Pulmonary artery endothelial cell (primary cell): Measurements from ENCODE around the gene ENTREP3. TPM values are rescaled to one million over a fixed set of nuclear protein-coding genes. Genes with fewer than 3 reads are reported as not detected.

ENCODE experiments used
- DNase-seq: peaks from one replicate; pipeline ENCODE4 v3.0.0-alpha.2; 2011; ENCODE audit warnings: low read depth, low spot score
- total RNA-seq: library from RNA; depleted of rRNA; stranded (reverse); fragments of >200 nt; gene quantifications from 2 replicates; pipeline ENCODE4 v1.2.3, GENCODE V29; 2014

The ENTREP3 gene
- total RNA-seq, 1 donor from 2014 or later, result 4.9 TPM

DNA sequence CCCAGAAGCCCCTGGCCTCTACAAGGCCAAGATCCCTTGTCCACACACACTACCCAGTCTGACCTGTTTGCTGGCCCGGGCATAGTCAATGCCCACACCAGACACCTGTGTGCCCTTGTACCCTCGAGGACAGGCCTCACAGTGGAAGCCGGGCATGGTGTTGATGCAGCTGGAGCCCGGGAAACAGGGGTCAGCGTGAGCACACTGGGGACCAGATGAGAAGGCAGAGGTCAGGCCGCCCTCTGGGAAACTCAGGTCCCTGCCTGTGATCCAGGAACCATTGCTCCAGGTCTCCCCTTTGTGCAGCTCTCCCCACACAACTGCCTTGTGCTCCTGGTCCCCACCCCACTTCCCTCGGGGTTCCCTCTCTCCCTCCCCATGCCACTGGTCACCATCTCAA lies 53.1 kb downstream of the ENTREP3 start:
- DNase-seq, result no peak

DNA sequence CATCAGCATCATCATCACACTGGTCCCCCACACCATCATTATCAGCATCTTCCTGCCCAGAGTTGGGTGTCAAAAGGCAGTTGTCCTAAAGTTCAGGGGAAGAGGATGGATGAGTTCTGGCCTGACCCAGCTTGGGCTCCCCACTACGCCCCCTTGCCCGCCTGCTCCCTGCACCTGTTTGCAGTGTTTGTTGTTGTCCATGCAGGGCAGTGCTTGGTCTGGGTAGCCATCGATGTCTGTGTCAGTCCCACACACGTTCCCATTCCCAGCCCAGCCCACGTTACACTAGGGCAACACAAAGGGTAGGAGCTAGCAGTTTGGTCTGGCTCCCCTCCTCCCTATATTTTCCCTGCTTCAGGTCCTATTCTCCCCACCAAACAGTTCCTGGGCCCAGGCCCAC lies 54.4 kb downstream of the ENTREP3 start:
- no peak for DNase-seq

DNA sequence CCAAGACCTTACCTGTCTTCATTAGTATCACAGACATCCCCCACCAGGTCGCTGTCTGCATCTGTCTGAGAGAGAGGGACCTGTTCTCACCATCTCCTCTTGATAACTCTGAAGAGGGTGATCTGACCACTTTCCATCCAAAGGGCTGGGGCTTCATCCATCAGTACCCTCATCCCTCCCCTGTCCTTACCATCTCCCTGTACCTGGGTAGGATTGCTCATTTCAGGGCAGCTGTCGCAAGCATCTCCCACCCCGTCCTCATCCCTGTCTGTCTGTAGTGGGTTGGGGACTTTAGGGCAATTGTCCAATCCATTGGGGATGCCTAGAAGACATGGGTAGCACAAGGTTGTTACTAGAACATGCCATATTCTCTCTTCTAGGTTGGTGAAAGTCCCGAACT lies 55.5 kb downstream of the ENTREP3 start:
- no peak for DNase-seq

DNA sequence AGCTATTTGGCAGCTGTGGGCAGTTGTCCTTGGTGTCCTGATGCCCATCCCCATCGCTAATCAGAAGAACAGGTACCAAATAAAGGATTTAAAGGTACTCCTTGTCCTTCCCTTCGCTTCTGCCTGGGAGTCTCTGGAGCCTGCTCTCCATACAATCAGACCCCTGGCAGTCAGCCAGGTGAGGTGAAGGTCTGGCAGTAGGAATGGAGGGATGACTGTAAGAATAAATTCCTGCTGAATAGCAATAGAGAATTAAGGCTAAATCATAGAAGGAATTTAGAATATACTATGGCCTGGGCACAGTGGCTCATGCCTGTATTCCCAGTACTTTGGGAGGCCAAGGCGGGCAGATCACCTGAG lies 56.8 kb downstream of the ENTREP3 start:
- DNase-seq, result no peak

DNA sequence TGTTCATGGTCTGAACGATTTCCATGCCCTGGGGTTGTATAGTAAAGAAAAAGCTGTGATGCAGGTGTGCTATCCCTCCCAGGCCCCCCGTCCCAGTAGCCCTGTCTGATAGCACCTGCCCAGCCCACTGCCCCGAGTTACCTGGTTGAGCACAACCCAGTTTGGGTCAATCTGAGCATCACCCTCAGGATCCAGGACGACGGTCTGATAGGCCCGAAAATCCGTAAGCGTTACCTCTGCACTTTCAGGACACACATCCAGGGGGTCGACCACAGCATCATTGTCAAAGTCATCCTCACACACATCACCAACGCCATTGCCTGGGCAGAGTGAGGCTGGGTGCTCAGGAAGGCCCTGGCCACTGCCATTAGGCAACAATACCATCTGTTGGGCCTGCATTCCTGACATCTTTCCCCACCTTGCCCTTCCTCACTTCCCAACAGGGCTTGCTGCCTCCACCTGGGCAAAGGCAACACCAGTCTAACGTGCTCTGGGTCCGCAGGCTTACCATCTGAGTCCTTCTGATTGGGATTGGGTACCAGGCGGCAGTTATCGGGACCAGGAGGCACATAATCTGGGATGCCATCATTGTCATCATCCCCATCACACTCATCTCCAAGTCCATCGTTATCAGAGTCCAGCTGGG lies 57.3 kb downstream of the ENTREP3 start:
- no peak for DNase-seq

Other genes with a start within 250 kb of the ENTREP3 start
- gene DCST2, start 221.7 kb downstream of the ENTREP3 start, total RNA-seq, result 0.07 TPM in 1 of 2 replicates, not detected in the other
- gene DCST1, start 221.7 kb downstream of the ENTREP3 start, total RNA-seq, result not detected in 2 replicates
- 265 and 328 TPM in 2 replicates for gene ADAM15, start 204.2 kb downstream of the ENTREP3 start, total RNA-seq
- gene EFNA4, start 191.7 kb downstream of the ENTREP3 start, total RNA-seq, result 6.5 and 10.9 TPM in 2 replicates
- gene EFNA3, start 176.6 kb downstream of the ENTREP3 start, total RNA-seq, result 1.2 and 1.9 TPM in 2 replicates
- 53.3 and 57.0 TPM in 2 replicates for gene EFNA1, start 127.6 kb downstream of the ENTREP3 start, total RNA-seq
- 24.1 and 40.8 TPM in 2 replicates for gene SLC50A1, start 119.6 kb downstream of the ENTREP3 start, total RNA-seq
- gene DPM3, start 115.0 kb downstream of the ENTREP3 start, total RNA-seq, result 29.2 and 31.1 TPM in 2 replicates
- gene KRTCAP2, start 82.2 kb downstream of the ENTREP3 start, total RNA-seq, result 117 and 121 TPM in 2 replicates
- gene TRIM46, start 81.6 kb downstream of the ENTREP3 start, total RNA-seq, result 4.1 and 4.9 TPM in 2 replicates
- 12.8 and 17.1 TPM in 2 replicates for gene THBS3, start 47.6 kb downstream of the ENTREP3 start, total RNA-seq
- gene MTX1, start 46.8 kb downstream of the ENTREP3 start, total RNA-seq, result 45.1 and 54.2 TPM in 2 replicates
- 32.3 and 45.2 TPM in 2 replicates for gene SCAMP3, start 6.9 kb upstream of the ENTREP3 start, total RNA-seq
- 19.8 and 28.7 TPM in 2 replicates for gene CLK2, start 18.0 kb upstream of the ENTREP3 start, total RNA-seq
- gene HCN3, start 22.0 kb upstream of the ENTREP3 start, total RNA-seq, result 0.40 and 0.53 TPM in 2 replicates
- not detected in 2 replicates for gene PKLR, start 46.0 kb upstream of the ENTREP3 start, total RNA-seq
- gene FDPS, start 53.4 kb upstream of the ENTREP3 start, total RNA-seq, result 425 and 494 TPM in 2 replicates
- gene RUSC1, start 65.4 kb upstream of the ENTREP3 start, total RNA-seq, result 10.8 and 21.2 TPM in 2 replicates